ENCODE results near the gene ST6GALNAC3. TPM values are rescaled to one million over a fixed set of nuclear protein-coding genes. Genes with fewer than 3 reads are reported as not detected.

ST6GALNAC3 gene
- total and polyA plus RNA-seq, 2 experiments from 2014 or later: 29.4 to 33.3 TPM

DNA sequence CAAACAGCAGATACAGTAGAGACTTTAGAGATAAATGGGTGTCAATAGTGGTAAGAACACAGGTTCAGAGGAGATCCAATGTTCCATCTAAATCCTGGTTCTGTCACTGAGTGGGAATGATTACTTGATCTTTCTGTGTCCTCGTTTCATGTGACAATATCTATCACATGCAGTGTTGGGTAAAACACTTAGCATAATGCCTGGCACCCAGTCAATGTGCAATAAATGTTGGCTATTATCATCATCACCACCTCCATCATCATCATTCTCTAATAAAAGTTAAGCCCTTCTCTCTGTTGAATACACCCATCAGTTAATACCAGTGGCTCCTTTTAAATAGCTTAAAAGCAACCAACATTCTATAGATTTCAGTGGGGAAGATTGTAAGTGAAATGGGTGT lies 184.7 kb downstream of the ST6GALNAC3 start:
- Histone ChIP-seq H3K4me1 (ENCODE audit: insufficient read depth) (peaks cover 6% of the 10 kb centered on the region), H3K36me3 (replicated peaks; ENCODE audit: insufficient read depth, low read depth) (no peaks in the 10 kb centered on the region), H3K27ac (no peak overlapping the region), H3K9me2 (replicated peaks; ENCODE audit: insufficient read depth) (no peaks in the 10 kb centered on the region), H3K79me2 (peaks cover 22% of the 10 kb centered on the region), H3K4me2 (no peak overlapping the region), H3K4me3 (no peak overlapping the region), H4K20me1 (ENCODE audit: insufficient read depth, poor library complexity, severe bottlenecking) (no peaks in the 10 kb centered on the region), H3K27me3 (no peaks in the 10 kb centered on the region), H3K9me3 (ENCODE audit: low read depth) (no peaks in the 10 kb centered on the region), H2AFZ (no peak overlapping the region)
- TF ChIP-seq, protein P1, sequence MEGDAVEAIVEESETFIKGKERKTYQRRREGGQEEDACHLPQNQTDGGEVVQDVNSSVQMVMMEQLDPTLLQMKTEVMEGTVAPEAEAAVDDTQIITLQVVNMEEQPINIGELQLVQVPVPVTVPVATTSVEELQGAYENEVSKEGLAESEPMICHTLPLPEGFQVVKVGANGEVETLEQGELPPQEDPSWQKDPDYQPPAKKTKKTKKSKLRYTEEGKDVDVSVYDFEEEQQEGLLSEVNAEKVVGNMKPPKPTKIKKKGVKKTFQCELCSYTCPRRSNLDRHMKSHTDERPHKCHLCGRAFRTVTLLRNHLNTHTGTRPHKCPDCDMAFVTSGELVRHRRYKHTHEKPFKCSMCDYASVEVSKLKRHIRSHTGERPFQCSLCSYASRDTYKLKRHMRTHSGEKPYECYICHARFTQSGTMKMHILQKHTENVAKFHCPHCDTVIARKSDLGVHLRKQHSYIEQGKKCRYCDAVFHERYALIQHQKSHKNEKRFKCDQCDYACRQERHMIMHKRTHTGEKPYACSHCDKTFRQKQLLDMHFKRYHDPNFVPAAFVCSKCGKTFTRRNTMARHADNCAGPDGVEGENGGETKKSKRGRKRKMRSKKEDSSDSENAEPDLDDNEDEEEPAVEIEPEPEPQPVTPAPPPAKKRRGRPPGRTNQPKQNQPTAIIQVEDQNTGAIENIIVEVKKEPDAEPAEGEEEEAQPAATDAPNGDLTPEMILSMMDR (IDR thresholded peaks at IDR 0.05; ENCODE audit: poor library complexity): no peak
- no peak for TF ChIP-seq EZH2phosphoT487 (IDR thresholded peaks at IDR 0.05; ENCODE audit: low read depth, severe bottlenecking, unreplicated experiment)
- TF ChIP-seq EZH2 (IDR thresholded peaks at IDR 0.05; ENCODE audit: borderline replicate concordance): no peak
- no peak for DNase-seq (ENCODE audit: low spot score)
- 89% methylated on average over 1 of the region's 1 CpG for WGBS (ENCODE audit: low lambda C conversion rate, missing lambda C conversion rate)

DNA sequence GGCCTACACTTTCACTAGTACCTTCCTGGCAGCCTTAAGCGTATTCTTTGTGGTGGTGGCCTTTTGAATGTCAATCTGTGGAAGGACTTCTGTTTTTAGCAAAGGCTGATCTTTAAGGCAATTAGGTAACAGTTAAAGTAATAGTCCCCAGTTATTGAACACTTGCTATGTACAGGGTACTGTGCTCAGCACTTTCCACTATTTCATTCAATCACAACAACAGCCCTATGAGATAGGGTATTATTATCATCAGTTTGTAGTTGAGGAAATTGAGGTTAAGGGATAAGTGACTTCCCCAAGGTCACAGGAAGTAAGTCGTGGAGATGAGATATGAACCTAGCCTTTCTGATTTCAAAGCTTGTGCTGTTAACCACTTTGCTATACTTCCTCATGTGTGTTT lies 185.7 kb downstream of the ST6GALNAC3 start:
- DNase-seq (ENCODE audit: low spot score): no peak
- no peaks in the 10 kb centered on the region for H3K9me2 ChIP-seq (replicated peaks; ENCODE audit: insufficient read depth)
- no peak overlapping the region for H3K4me3 ChIP-seq
- no peaks in the 10 kb centered on the region for H3K27me3 ChIP-seq
- H3K4me1 ChIP-seq (ENCODE audit: insufficient read depth): peaks cover 6% of the 10 kb centered on the region
- no peaks in the 10 kb centered on the region for H4K20me1 ChIP-seq (ENCODE audit: insufficient read depth, poor library complexity, severe bottlenecking)
- no peaks in the 10 kb centered on the region for H3K9me3 ChIP-seq (ENCODE audit: low read depth)
- WGBS (ENCODE audit: low lambda C conversion rate, missing lambda C conversion rate): 88% methylated on average over 2 of the region's 2 CpGs
- TF ChIP-seq, protein P1 (IDR thresholded peaks at IDR 0.05; ENCODE audit: poor library complexity): no peak
- TF ChIP-seq EZH2phosphoT487 (IDR thresholded peaks at IDR 0.05; ENCODE audit: low read depth, severe bottlenecking, unreplicated experiment) (no peak), EZH2 (IDR thresholded peaks at IDR 0.05; ENCODE audit: borderline replicate concordance) (no peak)
- H3K4me2 ChIP-seq: no peak overlapping the region
- no peaks in the 10 kb centered on the region for H3K36me3 ChIP-seq (replicated peaks; ENCODE audit: insufficient read depth, low read depth)
- H2AFZ ChIP-seq: no peak overlapping the region
- peaks cover 20% of the 10 kb centered on the region for H3K79me2 ChIP-seq
- H3K27ac ChIP-seq: no peak overlapping the region

DNA sequence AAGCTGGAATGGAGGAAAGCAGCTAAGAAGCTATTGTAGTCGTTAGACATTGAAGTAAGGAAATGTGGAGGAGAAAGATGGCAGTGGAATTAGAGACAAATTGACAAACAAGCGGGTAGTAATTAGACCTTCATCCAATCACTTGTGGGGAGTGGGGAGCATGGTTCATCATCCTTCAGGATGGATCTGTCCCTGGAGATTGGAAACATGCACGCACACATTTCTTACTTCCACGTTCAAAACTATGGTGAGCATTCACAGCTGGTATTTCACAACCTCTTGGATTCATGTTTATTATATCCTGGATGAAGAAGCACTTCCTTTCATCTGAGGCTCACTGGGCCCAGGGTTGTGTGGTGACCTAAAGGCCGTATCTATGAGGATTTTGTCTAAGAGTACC lies 188.1 kb downstream of the ST6GALNAC3 start:
- no peak overlapping the region for H2AFZ ChIP-seq
- no peaks in the 10 kb centered on the region for H3K9me3 ChIP-seq (ENCODE audit: low read depth)
- H3K4me1 ChIP-seq (ENCODE audit: insufficient read depth): no peaks in the 10 kb centered on the region
- no peaks in the 10 kb centered on the region for H4K20me1 ChIP-seq (ENCODE audit: insufficient read depth, poor library complexity, severe bottlenecking)
- no peak for DNase-seq (ENCODE audit: low spot score)
- H3K9me2 ChIP-seq (replicated peaks; ENCODE audit: insufficient read depth): no peaks in the 10 kb centered on the region
- H3K36me3 ChIP-seq (replicated peaks; ENCODE audit: insufficient read depth, low read depth): no peaks in the 10 kb centered on the region
- no peak overlapping the region for H3K4me3 ChIP-seq
- no peak overlapping the region for H3K27ac ChIP-seq
- no peak overlapping the region for H3K4me2 ChIP-seq
- 87% methylated on average over 5 of the region's 5 CpGs for WGBS (ENCODE audit: low lambda C conversion rate, missing lambda C conversion rate)
- H3K79me2 ChIP-seq: peaks cover 12% of the 10 kb centered on the region
- no peaks in the 10 kb centered on the region for H3K27me3 ChIP-seq
- TF ChIP-seq, protein P1 (IDR thresholded peaks at IDR 0.05; ENCODE audit: poor library complexity): no peak
- no peak for TF ChIP-seq EZH2 (IDR thresholded peaks at IDR 0.05; ENCODE audit: borderline replicate concordance)

DNA sequence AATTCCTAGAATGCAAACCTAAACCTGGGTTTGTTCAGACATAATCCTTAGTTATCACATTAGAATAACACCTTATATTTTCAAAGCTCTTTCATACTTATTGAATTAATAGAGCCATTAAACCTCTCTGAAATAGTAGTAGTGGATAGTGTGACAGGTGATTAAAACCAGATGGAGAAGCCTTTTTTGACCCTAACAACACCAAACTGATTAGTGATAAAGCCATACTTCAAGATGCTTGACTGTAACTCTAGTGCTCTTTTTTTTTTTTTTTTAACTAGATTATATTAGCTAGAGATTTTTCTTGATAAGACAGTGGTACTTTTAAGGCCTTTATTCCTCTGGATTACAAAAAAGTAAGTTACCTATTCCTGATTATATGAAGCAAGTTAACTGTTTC lies 190.1 kb downstream of the ST6GALNAC3 start:
- H3K79me2 ChIP-seq: peaks cover 8% of the 10 kb centered on the region
- no peak for TF ChIP-seq EZH2 (IDR thresholded peaks at IDR 0.05; ENCODE audit: borderline replicate concordance)
- no peak for TF ChIP-seq EZH2phosphoT487 (IDR thresholded peaks at IDR 0.05; ENCODE audit: low read depth, severe bottlenecking, unreplicated experiment)
- TF ChIP-seq, protein P1 (IDR thresholded peaks at IDR 0.05; ENCODE audit: poor library complexity): no peak
- H3K9me3 ChIP-seq (ENCODE audit: low read depth): no peaks in the 10 kb centered on the region
- no peak overlapping the region for H2AFZ ChIP-seq
- H3K4me2 ChIP-seq: no peak overlapping the region
- no peak overlapping the region for H3K4me3 ChIP-seq
- H4K20me1 ChIP-seq (ENCODE audit: insufficient read depth, poor library complexity, severe bottlenecking): no peaks in the 10 kb centered on the region
- DNase-seq (ENCODE audit: low spot score): no peak
- no peaks in the 10 kb centered on the region for H3K9me2 ChIP-seq (replicated peaks; ENCODE audit: insufficient read depth)
- no peaks in the 10 kb centered on the region for H3K36me3 ChIP-seq (replicated peaks; ENCODE audit: insufficient read depth, low read depth)
- H3K4me1 ChIP-seq (ENCODE audit: insufficient read depth): no peaks in the 10 kb centered on the region
- no peaks in the 10 kb centered on the region for H3K27me3 ChIP-seq
- H3K27ac ChIP-seq: no peak overlapping the region

All from hepatocyte (in vitro differentiated cells).